ENCODE measurements around the gene TREML4. TPM values are rescaled to one million over a fixed set of nuclear protein-coding genes. Genes with fewer than 3 reads are reported as not detected.

The TREML4 gene
- polyA plus RNA-seq, 1 donor (not counting 4 experiments of a cell fraction or from before 2014, with no cell fraction given), result not detected

DNA sequence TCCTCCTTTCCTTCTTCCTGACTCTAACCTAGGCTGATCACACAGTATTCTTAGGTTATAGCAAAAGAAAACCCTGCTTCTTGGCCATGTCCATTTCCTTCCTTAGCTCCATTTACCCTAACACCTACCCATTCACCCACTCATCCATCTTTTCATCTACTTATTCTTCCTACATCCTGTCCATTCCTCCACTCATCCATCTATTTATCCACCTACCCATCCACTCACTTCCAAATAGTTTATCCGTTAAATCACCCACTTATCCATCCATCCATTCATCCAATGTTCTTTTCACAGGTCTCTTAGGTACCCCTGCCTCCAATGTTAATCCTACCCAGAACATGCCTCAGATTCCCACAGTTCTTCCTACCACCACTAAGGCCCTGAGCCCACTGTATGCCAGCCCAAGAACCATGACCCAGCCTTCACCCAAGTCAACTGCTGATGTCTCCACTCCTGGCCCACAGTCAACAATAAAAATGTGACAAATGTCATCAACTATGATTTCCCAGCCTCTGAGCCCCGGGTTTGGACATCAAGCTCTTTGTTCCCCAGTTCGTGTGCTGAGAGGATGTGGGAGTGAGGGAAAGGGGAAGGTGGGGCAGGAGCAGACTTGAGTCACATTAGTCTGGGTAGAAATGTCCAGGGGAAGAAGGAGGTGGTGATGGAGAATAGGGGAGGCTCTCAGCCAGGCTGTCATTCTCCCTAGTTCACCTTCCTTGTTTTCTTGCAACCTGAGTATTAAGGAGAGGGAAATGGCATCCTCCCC, 24.4 kb downstream of the TREML4 start:
- H3K9me1 ChIP-seq (ENCODE audit: control insufficient read depth, extremely low read depth, insufficient read depth, low read length), result no peaks in the 10 kb centered on the region
- H3K9ac ChIP-seq (ENCODE audit: control insufficient read depth, extremely low read depth, insufficient read depth, low read length), result no peak overlapping the region
- no peaks in the 10 kb centered on the region for H3K9me3 ChIP-seq (ENCODE audit: control insufficient read depth, low read depth, low read length)
- no peaks in the 10 kb centered on the region for H4K20me1 ChIP-seq (ENCODE audit: control insufficient read depth, extremely low read depth, insufficient read depth, low read length)
- H3K4me2 ChIP-seq (ENCODE audit: control insufficient read depth, extremely low read depth, insufficient read depth, low read depth, low read length), result no peak overlapping the region
- H3K27me3 ChIP-seq (ENCODE audit: control insufficient read depth, extremely low read depth, insufficient read depth, low read length), result peaks cover 16% of the 10 kb centered on the region
- no peak overlapping the region for H3K4me3 ChIP-seq (ENCODE audit: control insufficient read depth in 2 of 3, extremely low read depth in 1 of 3, insufficient read depth in 2 of 3, low read depth in 1 of 3, low read length in 3 of 3)
- H3K4me1 ChIP-seq (ENCODE audit: control insufficient read depth, extremely low read depth, insufficient read depth, low read length), result no peaks in the 10 kb centered on the region
- no peak overlapping the region for H2AFZ ChIP-seq (ENCODE audit: control insufficient read depth, low read length)
- FAIRE-seq (no peak), DNase-seq (ENCODE audit: low read depth, low spot score) (no peak)
- no peaks in the 10 kb centered on the region for H3K36me3 ChIP-seq (ENCODE audit: control insufficient read depth in 2 of 2, extremely low read depth in 1 of 2, insufficient read depth in 2 of 2, low read length in 2 of 2)
- TF ChIP-seq EZH2 (IDR thresholded peaks at IDR 0.05; ENCODE audit: low read length), result no peak
- no peak for TF ChIP-seq CTCF (optimal IDR thresholded peaks at IDR 0.05 in 1 of 3, IDR thresholded peaks at IDR 0.05 in 1 of 3, conservative IDR thresholded peaks at IDR 0.05 in 1 of 3; ENCODE audit: extremely low read depth in 1 of 3, insufficient read depth in 2 of 3, low read length in 3 of 3)
- dilution Hi-C loops (cut with MboI; ENCODE audit: extremely low pct_ligation_motif_present, low sequenced_read_pairs), result no loop called here
- H3K27ac ChIP-seq (ENCODE audit: control insufficient read depth, insufficient read depth, low read length), result no peak overlapping the region
- no peaks in the 10 kb centered on the region for H3K79me2 ChIP-seq (ENCODE audit: control insufficient read depth, insufficient read depth, low read length)

GRCh38 chr6:41255110-41255509, 27.0 kb downstream of the TREML4 start:
- Histone ChIP-seq H2AFZ (ENCODE audit: control insufficient read depth, low read length) (no peak overlapping the region), H3K9me3 (ENCODE audit: control insufficient read depth, low read depth, low read length) (no peaks in the 10 kb centered on the region), H4K20me1 (ENCODE audit: control insufficient read depth, extremely low read depth, insufficient read depth, low read length) (no peaks in the 10 kb centered on the region), H3K9me1 (ENCODE audit: control insufficient read depth, extremely low read depth, insufficient read depth, low read length) (no peaks in the 10 kb centered on the region), H3K27me3 (ENCODE audit: control insufficient read depth, extremely low read depth, insufficient read depth, low read length) (peaks cover 16% of the 10 kb centered on the region), H3K4me2 (ENCODE audit: control insufficient read depth, extremely low read depth, insufficient read depth, low read depth, low read length) (no peak overlapping the region), H3K9ac (ENCODE audit: control insufficient read depth, extremely low read depth, insufficient read depth, low read length) (no peak overlapping the region), H3K36me3 (ENCODE audit: control insufficient read depth in 2 of 2, extremely low read depth in 1 of 2, insufficient read depth in 2 of 2, low read length in 2 of 2) (no peaks in the 10 kb centered on the region), H3K27ac (ENCODE audit: control insufficient read depth, insufficient read depth, low read length) (no peak overlapping the region), H3K4me3 (ENCODE audit: control insufficient read depth in 2 of 3, extremely low read depth in 1 of 3, insufficient read depth in 2 of 3, low read depth in 1 of 3, low read length in 3 of 3) (no peak overlapping the region), H3K79me2 (ENCODE audit: control insufficient read depth, insufficient read depth, low read length) (no peaks in the 10 kb centered on the region), H3K4me1 (ENCODE audit: control insufficient read depth, extremely low read depth, insufficient read depth, low read length) (no peaks in the 10 kb centered on the region)
- DNase-seq (ENCODE audit: low read depth, low spot score), result no peak
- TF ChIP-seq EZH2 (IDR thresholded peaks at IDR 0.05; ENCODE audit: low read length) (no peak), CTCF (optimal IDR thresholded peaks at IDR 0.05 in 1 of 3, IDR thresholded peaks at IDR 0.05 in 1 of 3, conservative IDR thresholded peaks at IDR 0.05 in 1 of 3; ENCODE audit: extremely low read depth in 1 of 3, insufficient read depth in 2 of 3, low read length in 3 of 3) (no peak)
- dilution Hi-C loops (cut with MboI; ENCODE audit: extremely low pct_ligation_motif_present, low sequenced_read_pairs), result no loop called here
- no peak for FAIRE-seq

Measured in keratinocyte (primary cell).